HG03575 (cell line): ENCODE data around the gene FAM234B.

Experiments used
- ATAC-seq: cut with Tn5 transposase; IDR thresholded peaks from one replicate; pipeline ENCODE4 v1.9.1; 2021; ENCODE audit not compliant: unreplicated experiment, insufficient number of reproducible peaks, low FRiP score; ENCODE audit errors: extremely low read depth

FAM234B gene

GRCh38 chr12:13044002-13044905 is at the start of gene FAM234B:
FAM234B (plus strand) TSS chr12:13044381; CDS start chr12:13044404, 23 bp downstream.
- no peak for ATAC-seq

DNA sequence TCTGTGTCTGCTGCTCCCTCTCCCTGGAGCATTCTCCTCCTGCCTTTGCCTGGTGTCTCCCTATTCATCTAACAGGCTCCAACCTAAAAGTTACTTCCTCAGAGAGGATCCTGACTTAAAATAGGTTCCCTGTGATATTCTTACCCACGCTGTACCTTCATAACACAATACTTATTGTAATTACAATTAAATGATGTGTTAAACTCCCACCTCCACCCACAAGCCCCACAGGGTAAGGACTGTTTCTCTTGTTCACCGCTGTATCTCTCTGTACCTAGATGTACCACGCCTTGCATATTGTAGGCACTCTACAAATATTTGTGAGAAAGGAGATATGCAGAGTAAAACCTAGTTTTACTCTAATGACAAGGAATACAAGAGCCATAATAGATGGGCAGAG is 49.1 kb upstream of the FAM234B start:
- no peak for ATAC-seq

DNA sequence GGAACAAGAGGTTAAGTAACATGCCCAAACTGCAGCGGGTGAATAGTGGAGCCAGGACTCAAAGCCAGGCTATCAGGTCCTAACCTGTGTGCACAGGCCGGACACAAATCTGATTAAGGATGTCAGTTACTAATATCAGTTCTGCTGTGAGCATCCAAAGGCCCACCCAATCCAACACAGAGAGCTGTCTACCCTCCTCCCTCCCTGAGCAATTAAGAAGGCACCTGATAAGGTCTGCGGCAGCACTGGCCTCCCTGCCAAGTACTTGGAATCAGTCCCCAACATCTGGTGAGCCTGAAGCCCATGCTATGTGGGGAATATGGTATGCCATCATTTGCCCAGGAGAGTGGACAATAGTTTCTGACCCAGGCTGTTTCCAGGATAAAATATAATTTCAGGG is 48.0 kb upstream of the FAM234B start:
- ATAC-seq = no peak

- ATAC-seq = no peak
Observed at GRCh38 chr12:12997156-12997555, 47.0 kb upstream of the FAM234B start.

- ATAC-seq = no peak
Observed at GRCh38 chr12:12997734-12998133, 46.4 kb upstream of the FAM234B start.

GRCh38 chr12:12998248-12998647 is 45.9 kb upstream of the FAM234B start:
- no peak for ATAC-seq

- ATAC-seq = no peak
Observed at GRCh38 chr12:12999271-12999958, 44.8 kb upstream of the FAM234B start.

- ATAC-seq = peak; percentile 50
Observed at GRCh38 chr12:12999959-13000615, 44.1 kb upstream of the FAM234B start, which contains the start of gene HEBP1. HEBP1 (minus strand) TSS chr12:13000265; CDS start chr12:13000114, 151 bp downstream.

- no peak for ATAC-seq
Observed at GRCh38 chr12:13000616-13000924, 43.6 kb upstream of the FAM234B start.

DNA sequence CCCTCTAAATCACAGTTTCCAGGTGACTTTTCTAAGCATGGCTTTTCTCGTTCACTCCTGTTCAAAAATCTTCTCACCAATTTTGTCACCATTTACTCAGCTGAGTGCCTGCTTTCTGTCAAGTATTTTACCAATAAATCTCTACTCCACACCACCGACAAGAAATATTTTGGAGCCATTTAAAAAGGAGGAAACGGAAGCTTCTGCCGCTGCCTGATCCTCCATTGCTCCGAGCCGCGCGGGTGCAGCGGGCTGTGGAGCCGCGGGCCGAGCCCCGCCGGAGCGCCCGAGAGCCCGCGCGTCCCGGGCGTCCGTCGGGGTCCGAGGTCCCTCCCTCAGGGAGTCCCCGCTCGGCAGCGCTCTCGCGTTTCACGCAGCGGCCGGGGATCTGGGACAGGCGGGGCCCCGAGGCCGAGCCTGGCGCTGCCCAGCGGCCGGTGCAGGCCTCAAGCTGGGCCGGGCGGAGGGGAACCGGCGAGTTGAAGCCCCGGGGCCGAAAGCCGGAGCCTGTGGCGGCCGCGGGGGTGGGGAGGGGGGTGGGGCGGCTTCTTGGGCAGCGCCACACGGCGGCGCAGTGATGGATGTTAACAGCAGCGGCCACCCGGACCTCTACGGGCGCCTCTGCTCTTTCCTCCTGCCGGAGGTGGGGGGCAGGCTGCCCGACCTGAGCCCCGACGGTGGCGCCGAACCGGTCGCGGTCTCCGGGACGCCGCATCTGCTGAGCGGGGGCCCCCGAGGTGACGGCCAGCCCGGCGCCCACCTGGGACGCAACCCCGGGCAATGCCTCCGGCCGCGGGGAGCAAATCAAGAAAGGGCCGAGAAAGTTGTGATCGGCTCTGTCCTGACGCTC is 43.0 kb upstream of the FAM234B start:
- no peak for ATAC-seq

GRCh38 chr12:13001775-13002040 is 42.5 kb upstream of the FAM234B start:
- no peak for ATAC-seq

GRCh38 chr12:13002301-13003097 is 41.7 kb upstream of the FAM234B start:
- no peak for ATAC-seq

DNA sequence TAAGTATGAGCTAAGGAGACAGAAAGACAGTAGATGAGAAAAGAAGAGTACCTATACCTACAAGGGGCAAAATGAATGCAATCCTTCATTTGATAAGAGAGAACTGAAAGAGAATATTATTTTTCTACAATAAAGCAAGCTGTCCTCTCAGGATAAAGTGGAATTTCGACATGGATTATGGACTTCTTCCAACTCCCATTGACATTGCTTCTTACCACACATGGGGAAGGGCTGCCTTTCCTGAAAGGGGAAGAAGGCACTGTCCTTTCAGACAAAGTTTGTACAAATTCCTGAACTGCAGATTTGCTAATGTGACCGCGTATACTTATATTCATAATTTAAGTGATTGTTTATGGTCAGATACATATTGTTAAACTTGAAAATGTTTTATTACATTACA is 39.8 kb upstream of the FAM234B start:
- ATAC-seq = no peak

- no peak for ATAC-seq
Observed at GRCh38 chr12:13004986-13005385, 39.2 kb upstream of the FAM234B start.

DNA sequence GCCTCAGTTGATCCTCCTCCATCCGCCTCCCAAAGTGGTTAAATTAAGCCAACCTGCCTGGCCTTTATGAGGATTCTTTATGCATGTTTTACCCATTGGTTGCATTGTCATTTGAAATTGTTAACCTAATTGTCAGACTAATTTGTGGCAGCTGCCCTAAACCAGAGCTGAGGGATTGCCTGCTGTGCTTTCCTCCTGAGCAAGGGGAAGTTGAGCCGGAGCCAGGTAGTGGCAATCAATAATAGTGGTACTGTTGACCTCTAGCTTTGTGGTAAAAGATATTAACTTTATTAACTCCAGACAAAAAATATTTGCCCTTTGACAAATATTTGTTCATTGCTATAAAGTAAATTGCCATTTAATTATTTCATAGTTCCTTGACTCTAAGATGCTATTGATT is 38.5 kb upstream of the FAM234B start:
- ATAC-seq = no peak

DNA sequence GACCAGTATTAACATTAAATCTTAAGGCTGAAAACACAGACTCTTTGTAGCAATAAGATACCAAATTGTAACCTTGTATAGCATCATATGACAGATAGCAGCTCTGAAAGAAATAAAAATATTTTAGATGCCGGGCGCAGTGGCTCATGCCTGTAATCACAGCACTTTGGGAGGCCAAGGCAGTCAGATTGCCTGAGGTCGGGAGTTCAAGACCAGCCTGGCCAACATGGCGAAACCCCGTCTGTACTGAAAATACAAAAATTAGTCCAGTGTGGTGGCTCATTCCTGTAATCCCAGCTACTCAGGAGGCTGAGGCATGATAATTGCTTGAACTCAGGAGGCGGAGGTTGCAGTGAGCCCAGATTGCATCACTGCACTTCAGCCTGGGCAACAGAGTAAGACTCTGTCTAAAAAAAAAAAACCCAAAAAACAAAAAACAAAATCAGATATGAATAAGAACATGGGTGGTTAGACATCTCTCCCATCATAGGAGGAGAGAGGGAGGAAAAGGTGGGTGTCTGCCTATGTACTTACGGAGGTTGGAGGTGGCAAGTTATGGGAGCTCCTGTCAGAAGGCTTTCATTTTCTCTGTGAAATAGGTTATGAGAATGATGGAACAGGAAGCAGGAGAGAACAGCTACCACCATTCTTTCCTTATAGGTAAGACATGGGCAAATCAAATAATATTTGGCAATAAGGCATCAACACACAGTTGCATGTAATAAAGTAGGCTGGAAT is 36.5 kb upstream of the FAM234B start:
- ATAC-seq = no peak

- ATAC-seq = no peak
Observed at GRCh38 chr12:13008741-13009380, 35.3 kb upstream of the FAM234B start.
